OCI-LY7 (cell line): Measurements from ENCODE around the gene ACSF2. TPM values are rescaled to one million over a fixed set of nuclear protein-coding genes. Genes with fewer than 3 reads are reported as not detected.

Experiments
- BruUV-seq: library from RNA; stranded (reverse); fragments of 400-500 nt; replicated peaks from 2 replicates; lab custom pipeline; 2021; lab: Mats Ljungman, UMichigan
- CTCF ChIA-PET: fragments of 300-600 bp; sonication (Branson Sonifier 250); formaldehyde crosslinking; loops from one replicate; lab custom pipeline; 2022; ENCODE audit warnings: antibody characterized with exemption; ENCODE audit not compliant: unreplicated experiment; lab: Charles Lee
- POLR2A ChIA-PET: fragments of 300-600 bp; sonication (Branson Sonifier 250); formaldehyde crosslinking; loops from one replicate; lab custom pipeline; 2022; ENCODE audit warnings: antibody characterized with exemption; lab: Charles Lee
- DNase-seq: peaks from one replicate; pipeline ENCODE4 v3.0.0-alpha.2; 2015; ENCODE audit warnings: low spot score
- H2AFZ ChIP-seq: fragments of 200-600 bp; sonication (generic), shearing (Covaris generic); 2 replicates; pipeline ENCODE4 v1.6.1; 2014; ENCODE audit warnings: mild to moderate bottlenecking, antibody characterized with exemption, low read length, moderate library complexity
- H3K27ac ChIP-seq: fragments of 200-600 bp; sonication (generic); 2 replicates; pipeline ENCODE4 v1.5.1; 2014; ENCODE audit warnings: mixed run types, low read depth, mild to moderate bottlenecking, moderate library complexity, low read length, inconsistent platforms; ENCODE audit not compliant: poor library complexity, severe bottlenecking
- H3K36me3 ChIP-seq: fragments of 200-600 bp; sonication (generic); 2 replicates; pipeline ENCODE4 v1.6.1; 2014; ENCODE audit warnings: mild to moderate bottlenecking, antibody characterized with exemption, low read length, moderate library complexity, mixed read lengths; ENCODE audit not compliant: insufficient read depth
- H3K4me1 ChIP-seq: fragments of 200-600 bp; sonication (generic); 2 replicates; pipeline ENCODE4 v1.5.1; 2014; ENCODE audit warnings: mild to moderate bottlenecking, low read length; ENCODE audit not compliant: insufficient read depth, poor library complexity, severe bottlenecking
- H3K4me2 ChIP-seq: fragments of 200-600 bp; sonication (generic); 2 replicates; pipeline ENCODE4 v1.6.1; 2014; ENCODE audit warnings: mild to moderate bottlenecking, low read length
- H3K4me3 ChIP-seq: fragments of 200-600 bp; sonication (generic); 2 replicates; pipeline ENCODE4 v1.5.1; 2014; ENCODE audit warnings: mild to moderate bottlenecking, low read depth, low read length; ENCODE audit not compliant: poor library complexity, severe bottlenecking
- H3K79me2 ChIP-seq: fragments of 200-600 bp; sonication (generic); 2 replicates; pipeline ENCODE4 v1.6.1; 2016; ENCODE audit warnings: low read depth, mild to moderate bottlenecking, low read length, moderate library complexity, mixed read lengths; ENCODE audit not compliant: insufficient read depth
- H3K9me2 ChIP-seq: fragments of 200-600 bp; sonication (generic); 2 replicates; pipeline ENCODE4 v1.6.1; 2016; ENCODE audit warnings: mild to moderate bottlenecking, low read length, mixed read lengths; ENCODE audit not compliant: insufficient read depth
- H3K9me3 ChIP-seq: fragments of 200-600 bp; sonication (generic); 2 replicates; pipeline ENCODE4 v1.6.1; 2014; ENCODE audit warnings: mild to moderate bottlenecking, mixed run types, low read length, mixed read lengths
- H4K20me1 ChIP-seq: fragments of 200-600 bp; sonication (generic); 2 replicates; pipeline ENCODE4 v1.6.1; 2014; ENCODE audit warnings: mild to moderate bottlenecking, antibody characterized with exemption, low read length, moderate library complexity, mixed read lengths; ENCODE audit not compliant: insufficient read depth
- EZH2phosphoT487 ChIP-seq: fragments of 200-600 bp; sonication (generic); IDR thresholded peaks from 2 replicates; pipeline ENCODE4 v1.6.1; 2018; ENCODE audit warnings: low read depth, borderline replicate concordance, mild to moderate bottlenecking, mixed run types, antibody characterized with exemption, low read length, moderate library complexity, mixed read lengths
- intact Hi-C: fragments of 100-400 bp; cut with micrococcal nuclease; formaldehyde crosslinking; loops from one replicate; pipeline ENCODE4 v1.10.0; 2022; ENCODE audit not compliant: unreplicated experiment
- total RNA-seq, 2 experiments: library from RNA; depleted of rRNA in 1 of 2; stranded (reverse); fragments of >200 nt in 1 of 2; shearing (Covaris generic) in 1 of 2; gene quantifications; 2 replicates each; pipeline ENCODE4 v1.2.3, GENCODE V29; 2014 to 2022
- TF ChIP-seq, protein P1 (sequence below): fragments of 200-600 bp; sonication (generic); conservative IDR thresholded peaks from 2 replicates; pipeline ENCODE4 v1.5.1; 2014; ENCODE audit warnings: mild to moderate bottlenecking, antibody characterized with exemption, low read length, moderate library complexity, mixed read lengths

ACSF2 gene
- total RNA-seq, 2 experiments from 2014 or later: 38.6 to 42.7 TPM

DNA sequence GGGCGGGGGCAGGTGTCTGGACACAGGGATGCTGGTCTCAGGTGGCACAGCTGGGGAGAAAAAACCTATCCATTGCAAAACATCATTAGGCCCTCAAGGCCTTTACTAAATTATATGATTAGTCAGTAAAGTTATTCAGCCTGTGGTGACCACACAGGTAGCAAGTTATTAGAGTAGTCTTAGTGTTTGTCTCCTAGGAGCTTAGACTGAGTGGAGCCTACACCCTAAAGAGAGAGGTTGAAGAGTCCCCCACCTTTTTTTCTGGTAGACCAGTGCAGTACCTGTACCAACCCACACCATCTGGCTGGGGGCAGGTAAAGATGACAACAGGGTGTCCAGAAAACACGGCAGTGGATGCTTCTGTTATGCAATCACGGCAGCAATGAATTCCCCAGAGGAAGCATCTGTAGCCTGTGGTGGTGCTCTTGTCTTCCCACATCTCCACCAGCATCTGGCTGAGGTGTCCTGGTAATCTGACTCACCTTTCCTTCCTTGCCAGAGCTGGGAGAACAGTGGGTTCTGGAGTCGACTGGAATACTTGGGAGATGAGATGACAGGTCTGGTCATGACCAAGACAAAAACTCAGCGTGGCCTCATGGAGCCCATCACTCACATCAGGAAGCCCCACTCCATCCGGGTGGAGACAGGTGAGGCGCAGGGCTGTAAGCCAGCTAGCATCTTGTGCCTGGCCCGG is 93.3 kb downstream of the ACSF2 start:
- no peak for TF ChIP-seq EZH2phosphoT487
- TF ChIP-seq, protein P1, sequence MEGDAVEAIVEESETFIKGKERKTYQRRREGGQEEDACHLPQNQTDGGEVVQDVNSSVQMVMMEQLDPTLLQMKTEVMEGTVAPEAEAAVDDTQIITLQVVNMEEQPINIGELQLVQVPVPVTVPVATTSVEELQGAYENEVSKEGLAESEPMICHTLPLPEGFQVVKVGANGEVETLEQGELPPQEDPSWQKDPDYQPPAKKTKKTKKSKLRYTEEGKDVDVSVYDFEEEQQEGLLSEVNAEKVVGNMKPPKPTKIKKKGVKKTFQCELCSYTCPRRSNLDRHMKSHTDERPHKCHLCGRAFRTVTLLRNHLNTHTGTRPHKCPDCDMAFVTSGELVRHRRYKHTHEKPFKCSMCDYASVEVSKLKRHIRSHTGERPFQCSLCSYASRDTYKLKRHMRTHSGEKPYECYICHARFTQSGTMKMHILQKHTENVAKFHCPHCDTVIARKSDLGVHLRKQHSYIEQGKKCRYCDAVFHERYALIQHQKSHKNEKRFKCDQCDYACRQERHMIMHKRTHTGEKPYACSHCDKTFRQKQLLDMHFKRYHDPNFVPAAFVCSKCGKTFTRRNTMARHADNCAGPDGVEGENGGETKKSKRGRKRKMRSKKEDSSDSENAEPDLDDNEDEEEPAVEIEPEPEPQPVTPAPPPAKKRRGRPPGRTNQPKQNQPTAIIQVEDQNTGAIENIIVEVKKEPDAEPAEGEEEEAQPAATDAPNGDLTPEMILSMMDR: no peak
- no peak for DNase-seq
- Histone ChIP-seq H3K79me2 (no peaks in the 10 kb centered on the region), H4K20me1 (no peaks in the 10 kb centered on the region), H2AFZ (no peak overlapping the region), H3K9me3 (no peaks in the 10 kb centered on the region), H3K27ac (no peak overlapping the region), H3K4me2 (no peak overlapping the region), H3K4me3 (no peak overlapping the region), H3K9me2 (no peaks in the 10 kb centered on the region), H3K36me3 (no peaks in the 10 kb centered on the region), H3K4me1 (no peaks in the 10 kb centered on the region)
- intact Hi-C loops: no loop called here
- CTCF ChIA-PET: no interaction called here
- BruUV-seq: no TSS peak
- POLR2A ChIA-PET: no interaction called here

DNA sequence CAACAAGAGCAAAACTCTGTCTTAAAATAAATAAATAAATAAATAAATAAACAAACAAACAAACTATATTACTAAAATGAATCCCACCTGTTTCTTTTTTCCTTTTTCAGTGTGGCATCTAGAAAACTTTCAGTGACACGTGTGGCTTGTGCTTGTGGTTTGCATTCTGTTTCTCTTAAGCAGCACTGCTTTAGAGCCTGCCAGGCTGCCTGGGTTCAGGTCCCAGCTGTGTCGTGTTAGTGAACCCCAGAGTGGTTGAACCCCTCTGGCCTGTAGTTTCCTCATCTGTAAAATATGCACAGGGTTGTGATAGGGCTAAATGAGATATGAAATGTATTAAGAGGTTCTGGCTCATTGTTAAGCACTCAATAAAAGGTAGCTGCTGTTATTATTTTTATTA is 94.5 kb downstream of the ACSF2 start:
- no TSS peak for BruUV-seq
- H3K9me3 ChIP-seq: no peaks in the 10 kb centered on the region
- no peaks in the 10 kb centered on the region for H3K4me1 ChIP-seq
- ChIA-PET CTCF (no interaction called here), POLR2A (interaction anchor here (0.6 kb wide), 1 partner anchor 163 kb away, joined by 3 read pairs; no protein-coding TSS in a partner anchor)
- TF ChIP-seq, protein P1: no peak
- no peak for TF ChIP-seq EZH2phosphoT487
- no peak overlapping the region for H3K4me3 ChIP-seq
- no peak overlapping the region for H2AFZ ChIP-seq
- intact Hi-C loops: no loop called here
- no peak overlapping the region for H3K4me2 ChIP-seq
- DNase-seq: no peak
- H3K36me3 ChIP-seq: no peaks in the 10 kb centered on the region
- no peaks in the 10 kb centered on the region for H3K79me2 ChIP-seq
- no peaks in the 10 kb centered on the region for H3K9me2 ChIP-seq
- no peaks in the 10 kb centered on the region for H4K20me1 ChIP-seq
- no peak overlapping the region for H3K27ac ChIP-seq

DNA sequence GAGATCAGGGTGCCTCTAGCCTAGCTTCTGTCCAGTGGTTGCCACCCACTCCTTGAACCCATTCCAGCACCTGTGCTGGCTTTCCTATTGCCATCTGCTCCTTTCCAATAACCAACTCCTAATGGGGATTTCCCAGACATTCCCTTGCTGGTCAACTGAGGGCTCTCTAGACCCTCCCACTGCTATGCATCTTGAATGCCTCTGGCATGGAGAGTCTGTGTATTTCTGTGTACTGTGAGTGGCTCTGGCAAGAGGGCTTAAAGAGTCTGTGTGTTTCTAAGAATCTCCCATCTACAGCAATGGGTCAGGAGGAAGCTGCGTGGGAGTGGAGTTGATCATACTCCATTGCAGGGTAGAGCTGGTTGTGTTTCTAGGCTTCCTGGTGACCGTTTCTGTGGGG is 95.5 kb downstream of the ACSF2 start:
- no peak overlapping the region for H3K4me3 ChIP-seq
- no TSS peak for BruUV-seq
- H3K4me2 ChIP-seq: no peak overlapping the region
- no peaks in the 10 kb centered on the region for H4K20me1 ChIP-seq
- H3K9me3 ChIP-seq: no peaks in the 10 kb centered on the region
- TF ChIP-seq, protein P1: no peak
- no peak for TF ChIP-seq EZH2phosphoT487
- no peaks in the 10 kb centered on the region for H3K36me3 ChIP-seq
- H3K9me2 ChIP-seq: no peaks in the 10 kb centered on the region
- ChIA-PET POLR2A (no interaction called here), CTCF (no interaction called here)
- H3K79me2 ChIP-seq: no peaks in the 10 kb centered on the region
- H3K27ac ChIP-seq: no peak overlapping the region
- H2AFZ ChIP-seq: no peak overlapping the region
- intact Hi-C loops: no loop called here
- no peaks in the 10 kb centered on the region for H3K4me1 ChIP-seq
- no peak for DNase-seq
